ENCODE measurements around the gene SV2B. TPM values are rescaled to one million over a fixed set of nuclear protein-coding genes. Genes with fewer than 3 reads are reported as not detected.

The SV2B gene
- total RNA-seq, 6 donors from 2014 or later, result 0.40 to 1.4 (median 0.62) TPM; not detected in 2

- Histone ChIP-seq H3K36me3 (no peaks in the 10 kb centered on the region), H3K27ac (no peak overlapping the region), H3K4me1 (no peaks in the 10 kb centered on the region), H3K4me3 (no peak overlapping the region), H3K9me3 (no peaks in the 10 kb centered on the region), H3K27me3 (no peaks in the 10 kb centered on the region)
- no peak for TF ChIP-seq POLR2A (IDR thresholded peaks at IDR 0.05)
- TF ChIP-seq, protein P1, sequence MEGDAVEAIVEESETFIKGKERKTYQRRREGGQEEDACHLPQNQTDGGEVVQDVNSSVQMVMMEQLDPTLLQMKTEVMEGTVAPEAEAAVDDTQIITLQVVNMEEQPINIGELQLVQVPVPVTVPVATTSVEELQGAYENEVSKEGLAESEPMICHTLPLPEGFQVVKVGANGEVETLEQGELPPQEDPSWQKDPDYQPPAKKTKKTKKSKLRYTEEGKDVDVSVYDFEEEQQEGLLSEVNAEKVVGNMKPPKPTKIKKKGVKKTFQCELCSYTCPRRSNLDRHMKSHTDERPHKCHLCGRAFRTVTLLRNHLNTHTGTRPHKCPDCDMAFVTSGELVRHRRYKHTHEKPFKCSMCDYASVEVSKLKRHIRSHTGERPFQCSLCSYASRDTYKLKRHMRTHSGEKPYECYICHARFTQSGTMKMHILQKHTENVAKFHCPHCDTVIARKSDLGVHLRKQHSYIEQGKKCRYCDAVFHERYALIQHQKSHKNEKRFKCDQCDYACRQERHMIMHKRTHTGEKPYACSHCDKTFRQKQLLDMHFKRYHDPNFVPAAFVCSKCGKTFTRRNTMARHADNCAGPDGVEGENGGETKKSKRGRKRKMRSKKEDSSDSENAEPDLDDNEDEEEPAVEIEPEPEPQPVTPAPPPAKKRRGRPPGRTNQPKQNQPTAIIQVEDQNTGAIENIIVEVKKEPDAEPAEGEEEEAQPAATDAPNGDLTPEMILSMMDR (IDR thresholded peaks at IDR 0.05), result no peak
- TF ChIP-seq EP300 (IDR thresholded peaks at IDR 0.05), result no peak
- TF ChIP-seq POLR2AphosphoS5 (IDR thresholded peaks at IDR 0.05), result no peak
- no peak for ATAC-seq (ENCODE audit: low FRiP score in 2 of 2)
- DNase-seq, result no peak
- 47 to 54% methylated on average over 2 of the region's 2 CpGs for WGBS, 2 donors
Measured at GRCh38 chr15:91246998-91247397, 146.9 kb downstream of the SV2B start.

DNA sequence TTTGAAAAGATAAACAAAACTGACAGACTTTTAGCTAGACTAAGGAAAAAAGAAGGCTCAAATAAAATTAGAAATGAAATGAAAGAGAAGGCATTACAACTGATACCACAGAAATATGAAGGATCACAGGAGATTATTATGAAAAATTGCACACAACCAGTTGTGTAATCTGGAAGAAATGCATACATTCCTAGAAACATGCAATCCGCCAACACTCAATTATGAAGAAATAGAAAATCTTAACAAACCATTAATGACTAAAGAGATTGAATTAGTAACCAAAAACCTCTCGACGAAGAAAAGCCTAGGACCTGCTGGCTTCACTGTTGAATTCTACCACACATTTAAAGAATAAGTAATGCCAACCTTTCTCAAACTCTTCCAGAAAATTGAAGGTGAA is 149.5 kb downstream of the SV2B start:
- Histone ChIP-seq H3K4me3 (no peak overlapping the region), H3K4me1 (no peaks in the 10 kb centered on the region), H3K36me3 (no peaks in the 10 kb centered on the region), H3K27ac (no peak overlapping the region), H3K9me3 (no peaks in the 10 kb centered on the region), H3K27me3 (no peaks in the 10 kb centered on the region)
- DNase-seq (no peak), ATAC-seq (ENCODE audit: low FRiP score in 2 of 2) (no peak)
- 63 to 69% methylated on average over 3 of the region's 3 CpGs for WGBS, 2 donors
- TF ChIP-seq EP300 (IDR thresholded peaks at IDR 0.05) (no peak), POLR2A (IDR thresholded peaks at IDR 0.05) (no peak), POLR2AphosphoS5 (IDR thresholded peaks at IDR 0.05) (no peak)
- TF ChIP-seq, protein P1 (IDR thresholded peaks at IDR 0.05), result no peak

DNA sequence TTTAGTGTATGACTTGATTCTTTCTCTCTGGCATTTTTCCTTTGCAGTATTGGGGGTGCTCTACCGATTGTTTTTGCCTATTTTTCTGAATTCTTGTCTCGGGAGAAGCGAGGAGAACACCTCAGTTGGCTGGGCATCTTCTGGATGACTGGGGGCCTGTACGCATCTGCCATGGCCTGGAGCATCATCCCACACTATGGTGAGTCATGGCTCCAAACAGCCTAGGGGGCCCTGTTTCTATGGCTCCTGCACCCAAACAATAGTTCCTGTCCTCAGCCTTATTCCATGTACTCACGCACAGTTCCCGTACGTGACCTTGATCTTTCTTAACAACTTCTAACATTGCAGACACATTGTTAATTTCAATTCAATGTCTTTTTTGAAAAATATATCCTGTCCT is 152.3 kb downstream of the SV2B start:
- H3K4me1 ChIP-seq, result no peaks in the 10 kb centered on the region
- TF ChIP-seq POLR2AphosphoS5 (IDR thresholded peaks at IDR 0.05) (no peak), EP300 (IDR thresholded peaks at IDR 0.05) (no peak), POLR2A (IDR thresholded peaks at IDR 0.05) (no peak)
- TF ChIP-seq, protein P1 (IDR thresholded peaks at IDR 0.05), result no peak
- H3K27ac ChIP-seq, result no peak overlapping the region
- H3K27me3 ChIP-seq, result no peaks in the 10 kb centered on the region
- ATAC-seq (ENCODE audit: low FRiP score in 2 of 2) (no peak), DNase-seq (no peak)
- no peaks in the 10 kb centered on the region for H3K9me3 ChIP-seq
- H3K36me3 ChIP-seq, result no peaks in the 10 kb centered on the region
- WGBS, 2 donors, result 83 to 96% methylated on average over 7 of the region's 7 CpGs
- H3K4me3 ChIP-seq, result no peak overlapping the region

- Histone ChIP-seq H3K27me3 (no peaks in the 10 kb centered on the region), H3K9me3 (no peaks in the 10 kb centered on the region), H3K27ac (no peak overlapping the region), H3K36me3 (no peaks in the 10 kb centered on the region), H3K4me1 (no peaks in the 10 kb centered on the region), H3K4me3 (no peak overlapping the region)
- DNase-seq (no peak), ATAC-seq (ENCODE audit: low FRiP score in 2 of 2) (no peak)
- no peak for TF ChIP-seq EP300 (IDR thresholded peaks at IDR 0.05)
- no peak for TF ChIP-seq POLR2A (IDR thresholded peaks at IDR 0.05)
- TF ChIP-seq, protein P1 (IDR thresholded peaks at IDR 0.05), result no peak
- TF ChIP-seq POLR2AphosphoS5 (IDR thresholded peaks at IDR 0.05), result no peak
- 64 to 78% methylated on average over 2 of the region's 2 CpGs for WGBS, 2 donors
Measured at GRCh38 chr15:91252756-91253155, 152.7 kb downstream of the SV2B start.

DNA sequence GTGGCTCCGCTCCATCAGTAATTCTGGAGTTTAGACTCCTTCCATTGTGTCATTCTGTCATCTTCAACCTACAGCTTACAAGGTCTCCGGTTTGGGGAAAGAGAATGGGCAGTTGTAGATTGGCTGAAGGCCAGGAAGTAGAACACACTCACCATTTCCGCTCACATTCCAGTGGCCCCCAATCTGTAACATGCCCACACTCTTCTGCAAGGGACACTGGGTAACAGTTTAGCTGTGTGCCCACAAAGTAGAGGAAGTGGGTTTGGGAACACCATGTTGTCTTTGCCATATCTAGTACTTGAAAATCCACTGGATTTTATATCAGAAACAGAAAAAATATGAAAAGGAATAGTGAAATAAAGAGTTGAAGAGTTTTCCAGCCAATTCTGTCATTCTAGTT is 153.5 kb downstream of the SV2B start:
- Histone ChIP-seq H3K9me3 (no peaks in the 10 kb centered on the region), H3K27me3 (no peaks in the 10 kb centered on the region), H3K36me3 (no peaks in the 10 kb centered on the region), H3K4me1 (no peaks in the 10 kb centered on the region), H3K4me3 (no peak overlapping the region), H3K27ac (no peak overlapping the region)
- DNase-seq (no peak), ATAC-seq (ENCODE audit: low FRiP score in 2 of 2) (no peak)
- WGBS, 2 donors, result 47 to 59% methylated on average over 3 of the region's 3 CpGs
- TF ChIP-seq POLR2AphosphoS5 (IDR thresholded peaks at IDR 0.05) (no peak), POLR2A (IDR thresholded peaks at IDR 0.05) (no peak)
- TF ChIP-seq, protein P1 (IDR thresholded peaks at IDR 0.05), result no peak

Data from upper lobe of left lung (tissue), 6 donors.